Mesothelial cell of epicardium (in vitro differentiated cells): ENCODE data around the gene ACOT8. TPM values are rescaled to one million over a fixed set of nuclear protein-coding genes. Genes with fewer than 3 reads are reported as not detected.

ENCODE experiments used
- DNase-seq, 2 experiments: peaks; one replicate each; pipeline ENCODE4 v3.0.0; 2021; ENCODE audit warnings: low spot score in 2 of 2; ENCODE audit not compliant: unreplicated experiment in 2 of 2
- H3K27ac Mint-ChIP-seq: 2 replicates; pipeline ENCODE4 v1.8.0; 2021; ENCODE audit warnings: mixed read lengths
- H3K27me3 Mint-ChIP-seq: 2 replicates; pipeline ENCODE4 v1.8.0; 2021; ENCODE audit warnings: low read depth, mixed read lengths
- H3K36me3 Mint-ChIP-seq: 2 replicates; pipeline ENCODE4 v1.8.0; 2021; ENCODE audit warnings: mixed read lengths
- H3K4me1 Mint-ChIP-seq: 2 replicates; pipeline ENCODE4 v1.8.0; 2021; ENCODE audit warnings: mixed read lengths
- H3K4me3 Mint-ChIP-seq: 2 replicates; pipeline ENCODE4 v1.8.0; 2021; ENCODE audit warnings: mild to moderate bottlenecking, moderate library complexity, mixed read lengths
- H3K9me3 Mint-ChIP-seq: 2 replicates; pipeline ENCODE4 v1.8.0; 2021; ENCODE audit warnings: mixed read lengths
- total RNA-seq: library from RNA; stranded (reverse); gene quantifications from 3 replicates; pipeline ENCODE4 v1.2.1, GENCODE V29; 2021
- TF ChIP-seq, protein P1 (sequence below): fragments of 200-600 bp; sonication (generic); IDR thresholded peaks from one replicate; pipeline ENCODE4 v1.5.0; 2021; ENCODE audit warnings: antibody characterized with exemption; ENCODE audit not compliant: unreplicated experiment

The ACOT8 gene
- total RNA-seq, 1 donor from 2014 or later, result 20.6 TPM

DNA sequence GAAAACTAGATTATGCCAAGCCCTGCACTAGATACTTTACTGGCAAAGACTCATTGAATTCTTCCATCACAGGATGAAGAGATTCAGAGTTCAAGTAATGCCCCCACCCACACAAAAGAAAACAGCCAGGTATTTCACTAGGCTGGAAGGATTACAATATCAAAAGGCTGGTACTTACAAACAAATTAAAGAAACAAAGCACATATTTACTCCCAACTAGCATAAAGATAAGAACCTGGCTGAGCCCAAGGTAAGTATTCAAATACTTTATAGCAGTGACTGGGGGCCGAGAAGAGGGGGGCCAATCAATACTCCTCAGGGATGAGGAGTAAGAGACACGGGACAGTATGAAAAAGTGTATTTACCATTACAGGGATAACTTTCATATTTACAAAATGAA is 3.7 kb downstream of the ACOT8 start:
- H3K9me3 Mint-ChIP-seq, result no peaks in the 10 kb centered on the region
- no peak overlapping the region for H3K4me3 Mint-ChIP-seq
- no peak overlapping the region for H3K27ac Mint-ChIP-seq
- no peak for DNase-seq
- H3K27me3 Mint-ChIP-seq, result no peaks in the 10 kb centered on the region
- H3K4me1 Mint-ChIP-seq, result peaks cover 21% of the 10 kb centered on the region
- peaks cover 12% of the 10 kb centered on the region for H3K36me3 Mint-ChIP-seq
- TF ChIP-seq, protein P1, sequence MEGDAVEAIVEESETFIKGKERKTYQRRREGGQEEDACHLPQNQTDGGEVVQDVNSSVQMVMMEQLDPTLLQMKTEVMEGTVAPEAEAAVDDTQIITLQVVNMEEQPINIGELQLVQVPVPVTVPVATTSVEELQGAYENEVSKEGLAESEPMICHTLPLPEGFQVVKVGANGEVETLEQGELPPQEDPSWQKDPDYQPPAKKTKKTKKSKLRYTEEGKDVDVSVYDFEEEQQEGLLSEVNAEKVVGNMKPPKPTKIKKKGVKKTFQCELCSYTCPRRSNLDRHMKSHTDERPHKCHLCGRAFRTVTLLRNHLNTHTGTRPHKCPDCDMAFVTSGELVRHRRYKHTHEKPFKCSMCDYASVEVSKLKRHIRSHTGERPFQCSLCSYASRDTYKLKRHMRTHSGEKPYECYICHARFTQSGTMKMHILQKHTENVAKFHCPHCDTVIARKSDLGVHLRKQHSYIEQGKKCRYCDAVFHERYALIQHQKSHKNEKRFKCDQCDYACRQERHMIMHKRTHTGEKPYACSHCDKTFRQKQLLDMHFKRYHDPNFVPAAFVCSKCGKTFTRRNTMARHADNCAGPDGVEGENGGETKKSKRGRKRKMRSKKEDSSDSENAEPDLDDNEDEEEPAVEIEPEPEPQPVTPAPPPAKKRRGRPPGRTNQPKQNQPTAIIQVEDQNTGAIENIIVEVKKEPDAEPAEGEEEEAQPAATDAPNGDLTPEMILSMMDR, result no peak

DNA sequence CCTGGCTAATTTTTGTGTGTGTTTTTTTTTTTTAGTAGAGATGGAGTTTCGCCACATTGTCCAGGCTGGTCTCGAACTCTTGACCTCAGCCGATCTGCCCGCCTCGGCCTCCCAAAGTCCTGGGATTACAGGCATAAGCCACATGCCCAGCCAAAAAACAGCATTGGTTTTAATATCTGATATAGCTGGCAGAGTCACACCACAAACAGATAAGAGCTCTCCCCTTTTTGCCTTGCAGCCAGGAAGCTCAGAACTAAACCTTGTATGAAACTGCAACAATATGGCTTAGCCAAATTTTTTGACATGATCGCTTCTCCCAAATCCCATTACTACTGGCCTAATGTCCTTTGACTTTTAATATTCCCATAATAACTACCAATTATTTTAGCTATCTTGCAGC is 4.9 kb downstream of the ACOT8 start:
- peaks cover 11% of the 10 kb centered on the region for H3K4me1 Mint-ChIP-seq
- TF ChIP-seq, protein P1, result no peak
- no peak overlapping the region for H3K27ac Mint-ChIP-seq
- H3K4me3 Mint-ChIP-seq, result no peak overlapping the region
- no peak for DNase-seq
- H3K36me3 Mint-ChIP-seq, result peaks cover 12% of the 10 kb centered on the region
- no peaks in the 10 kb centered on the region for H3K27me3 Mint-ChIP-seq
- H3K9me3 Mint-ChIP-seq, result no peaks in the 10 kb centered on the region

DNA sequence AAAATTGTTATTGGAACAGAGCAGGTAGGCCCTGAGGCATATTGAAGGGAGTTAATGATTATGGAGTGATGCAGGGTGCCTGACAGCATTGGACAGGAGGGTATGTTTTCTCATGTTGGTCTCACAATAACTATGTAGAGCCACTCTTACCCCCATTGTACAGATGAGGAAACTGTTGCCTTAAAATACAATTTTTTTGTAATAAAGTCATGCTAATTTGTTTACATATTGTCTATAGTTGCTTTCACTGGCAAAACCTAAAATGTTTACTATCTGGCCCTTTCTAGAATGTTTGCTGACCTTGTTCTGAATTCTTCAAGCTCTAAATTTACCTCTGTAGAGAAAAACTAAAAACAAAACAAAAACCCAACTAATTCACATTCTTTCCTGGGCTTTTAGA is 5.7 kb downstream of the ACOT8 start:
- no peaks in the 10 kb centered on the region for H3K27me3 Mint-ChIP-seq
- H3K4me1 Mint-ChIP-seq, result peaks cover 7% of the 10 kb centered on the region
- no peak overlapping the region for H3K27ac Mint-ChIP-seq
- TF ChIP-seq, protein P1, result no peak
- no peaks in the 10 kb centered on the region for H3K9me3 Mint-ChIP-seq
- DNase-seq, result no peak
- no peak overlapping the region for H3K4me3 Mint-ChIP-seq
- peaks cover 12% of the 10 kb centered on the region for H3K36me3 Mint-ChIP-seq

DNA sequence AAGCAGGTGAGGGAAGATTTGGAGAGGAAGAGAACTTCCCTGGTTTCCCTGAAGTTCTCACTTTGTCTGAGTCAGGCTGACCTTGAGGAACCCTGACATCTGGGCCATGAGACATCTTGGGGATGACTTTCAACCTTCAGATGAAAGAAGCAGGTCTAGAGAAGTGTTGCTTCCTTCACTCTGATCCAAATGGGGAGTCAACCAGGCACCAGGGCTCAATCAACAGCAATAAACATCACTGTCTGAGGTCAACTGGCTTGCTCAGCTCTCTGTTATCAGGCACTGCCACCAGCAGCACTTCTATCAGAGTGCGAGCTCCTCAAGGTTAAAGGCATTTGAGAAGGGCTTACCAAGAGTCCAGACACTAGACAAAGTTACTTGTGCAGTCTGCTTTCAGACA is 6.3 kb downstream of the ACOT8 start:
- H3K4me3 Mint-ChIP-seq, result no peak overlapping the region
- H3K27ac Mint-ChIP-seq, result no peak overlapping the region
- H3K9me3 Mint-ChIP-seq, result no peaks in the 10 kb centered on the region
- H3K36me3 Mint-ChIP-seq, result peaks cover 15% of the 10 kb centered on the region
- DNase-seq, result no peak
- H3K27me3 Mint-ChIP-seq, result no peaks in the 10 kb centered on the region
- peaks cover 3% of the 10 kb centered on the region for H3K4me1 Mint-ChIP-seq
- TF ChIP-seq, protein P1, result no peak

DNA sequence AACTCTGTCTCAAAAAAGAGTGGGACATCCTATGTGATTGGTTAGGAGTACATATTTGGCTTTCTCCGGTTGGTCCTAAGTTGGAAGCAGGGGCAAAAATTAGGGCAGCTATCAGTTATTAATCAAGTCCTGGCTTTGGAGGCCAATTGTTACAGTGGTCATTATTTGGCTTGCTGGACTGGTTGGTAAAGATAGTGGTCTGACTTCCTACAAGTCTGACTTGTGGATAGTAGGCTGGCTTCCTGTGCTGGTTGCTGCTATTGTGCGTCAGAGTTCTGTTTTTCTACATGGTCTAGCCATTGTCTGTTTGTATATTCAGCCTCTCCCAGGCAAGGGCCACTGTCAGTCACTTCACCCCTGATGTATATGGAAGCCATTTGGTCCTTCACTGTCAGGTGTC is 7.0 kb downstream of the ACOT8 start:
- TF ChIP-seq, protein P1, result no peak
- no peak for DNase-seq
- Mint-ChIP-seq H3K4me1 (no peaks in the 10 kb centered on the region), H3K27ac (no peak overlapping the region), H3K27me3 (no peaks in the 10 kb centered on the region), H3K36me3 (peaks cover 15% of the 10 kb centered on the region), H3K9me3 (no peaks in the 10 kb centered on the region), H3K4me3 (no peak overlapping the region)

DNA sequence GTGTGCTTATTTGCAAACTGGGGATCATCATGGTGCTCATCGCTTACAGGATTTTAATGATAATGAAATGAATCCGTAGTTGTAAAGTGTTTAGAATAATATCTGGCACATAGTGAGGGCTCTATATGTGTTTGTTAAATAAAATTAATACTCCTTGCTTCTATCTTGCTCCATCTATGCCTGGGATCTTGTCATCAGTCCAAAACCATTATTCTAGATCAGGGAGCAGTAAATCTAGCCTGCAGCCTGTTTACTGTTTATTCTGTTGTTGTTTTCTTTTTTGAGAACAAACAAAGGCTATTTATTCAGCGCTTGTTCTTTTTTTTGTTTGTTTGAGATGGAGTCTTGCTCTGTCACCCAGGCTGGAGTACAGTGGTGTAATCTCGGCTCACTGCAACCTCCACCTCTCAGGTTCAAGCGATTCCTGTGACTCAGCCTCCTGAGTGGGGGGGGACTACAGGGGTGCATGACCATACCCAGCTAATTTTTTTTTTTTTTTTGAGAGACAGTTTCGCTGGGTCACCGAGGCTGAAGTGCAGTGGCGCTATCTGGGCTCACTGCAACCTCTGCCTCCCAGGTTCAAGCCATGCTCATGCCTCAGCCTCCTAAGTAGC is 8.1 kb downstream of the ACOT8 start:
- Mint-ChIP-seq H3K27ac (no peak overlapping the region), H3K4me3 (no peak overlapping the region), H3K27me3 (no peaks in the 10 kb centered on the region), H3K9me3 (no peaks in the 10 kb centered on the region), H3K4me1 (no peaks in the 10 kb centered on the region), H3K36me3 (peaks cover 19% of the 10 kb centered on the region)
- TF ChIP-seq, protein P1, result no peak
- DNase-seq, result no peak
